ENCODE results near the gene KRT23. TPM values are rescaled to one million over a fixed set of nuclear protein-coding genes. Genes with fewer than 3 reads are reported as not detected.

Gene KRT23
- total RNA-seq, 1 experiment from 2014 or later: not detected

DNA sequence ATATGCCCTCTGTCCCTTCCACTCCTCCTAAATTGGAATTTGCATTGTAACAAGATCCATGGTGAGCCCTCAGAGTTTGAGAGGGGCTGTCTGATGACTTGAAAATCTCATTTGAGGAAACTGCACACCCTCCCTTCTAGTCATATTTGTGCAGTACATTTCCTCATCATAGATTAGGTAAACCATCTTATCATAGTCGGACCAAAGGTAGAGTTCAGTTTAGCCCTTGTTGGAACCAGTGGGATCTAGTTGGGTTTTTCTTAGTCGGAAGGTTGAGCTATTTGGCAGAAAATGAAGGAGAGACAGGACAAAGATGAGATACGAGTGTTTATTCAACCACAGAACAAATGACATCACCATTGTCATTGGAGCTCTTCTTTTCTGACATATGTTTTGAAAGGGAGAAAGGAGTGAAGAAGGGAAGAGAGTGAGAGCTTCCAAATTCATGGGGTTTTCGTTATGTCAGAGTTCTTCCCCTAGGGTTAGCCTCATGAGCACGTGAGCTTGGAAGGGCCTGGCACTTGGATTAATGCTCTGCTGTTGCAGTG lies 36.6 kb downstream of the KRT23 start:
- Mint-ChIP-seq H3K27ac (ENCODE audit: low read depth, unreplicated experiment) (peak overlapping the region; percentile 89), H3K4me3 (ENCODE audit: unreplicated experiment) (no peak overlapping the region), H3K27me3 (ENCODE audit: insufficient read depth, unreplicated experiment) (no peaks in the 10 kb centered on the region), H3K36me3 (ENCODE audit: insufficient read depth, unreplicated experiment) (peaks cover 7% of the 10 kb centered on the region), H3K9me3 (ENCODE audit: unreplicated experiment) (no peaks in the 10 kb centered on the region), H3K4me1 (ENCODE audit: insufficient read depth, unreplicated experiment) (peaks cover 24% of the 10 kb centered on the region)
- TF ChIP-seq, protein P1, sequence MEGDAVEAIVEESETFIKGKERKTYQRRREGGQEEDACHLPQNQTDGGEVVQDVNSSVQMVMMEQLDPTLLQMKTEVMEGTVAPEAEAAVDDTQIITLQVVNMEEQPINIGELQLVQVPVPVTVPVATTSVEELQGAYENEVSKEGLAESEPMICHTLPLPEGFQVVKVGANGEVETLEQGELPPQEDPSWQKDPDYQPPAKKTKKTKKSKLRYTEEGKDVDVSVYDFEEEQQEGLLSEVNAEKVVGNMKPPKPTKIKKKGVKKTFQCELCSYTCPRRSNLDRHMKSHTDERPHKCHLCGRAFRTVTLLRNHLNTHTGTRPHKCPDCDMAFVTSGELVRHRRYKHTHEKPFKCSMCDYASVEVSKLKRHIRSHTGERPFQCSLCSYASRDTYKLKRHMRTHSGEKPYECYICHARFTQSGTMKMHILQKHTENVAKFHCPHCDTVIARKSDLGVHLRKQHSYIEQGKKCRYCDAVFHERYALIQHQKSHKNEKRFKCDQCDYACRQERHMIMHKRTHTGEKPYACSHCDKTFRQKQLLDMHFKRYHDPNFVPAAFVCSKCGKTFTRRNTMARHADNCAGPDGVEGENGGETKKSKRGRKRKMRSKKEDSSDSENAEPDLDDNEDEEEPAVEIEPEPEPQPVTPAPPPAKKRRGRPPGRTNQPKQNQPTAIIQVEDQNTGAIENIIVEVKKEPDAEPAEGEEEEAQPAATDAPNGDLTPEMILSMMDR (IDR thresholded peaks at IDR 0.05; ENCODE audit: unreplicated experiment): no peak
- intact Hi-C loops (cut with micrococcal nuclease): loop anchor here (1.0 to 10.0 kb wide), 2 partner anchors 94 to 276 kb away; no protein-coding TSS in a partner anchor
- POLR2A ChIA-PET: interaction anchor here (0.6 to 1.6 kb wide), 3 partner anchors 34 to 286 kb away, joined by 3 to 5 read pairs (median 4); partner anchors contain the start of gene KRT12
- CTCF ChIA-PET: interaction anchor here (0.7 to 3.3 kb wide), 4 partner anchors 42 to 767 kb away, joined by 3 to 11 read pairs (median 4); no protein-coding TSS in a partner anchor
- BruUV-seq (replicated peaks): no TSS peak
- DNase-seq (ENCODE audit: unreplicated experiment): no peak

DNA sequence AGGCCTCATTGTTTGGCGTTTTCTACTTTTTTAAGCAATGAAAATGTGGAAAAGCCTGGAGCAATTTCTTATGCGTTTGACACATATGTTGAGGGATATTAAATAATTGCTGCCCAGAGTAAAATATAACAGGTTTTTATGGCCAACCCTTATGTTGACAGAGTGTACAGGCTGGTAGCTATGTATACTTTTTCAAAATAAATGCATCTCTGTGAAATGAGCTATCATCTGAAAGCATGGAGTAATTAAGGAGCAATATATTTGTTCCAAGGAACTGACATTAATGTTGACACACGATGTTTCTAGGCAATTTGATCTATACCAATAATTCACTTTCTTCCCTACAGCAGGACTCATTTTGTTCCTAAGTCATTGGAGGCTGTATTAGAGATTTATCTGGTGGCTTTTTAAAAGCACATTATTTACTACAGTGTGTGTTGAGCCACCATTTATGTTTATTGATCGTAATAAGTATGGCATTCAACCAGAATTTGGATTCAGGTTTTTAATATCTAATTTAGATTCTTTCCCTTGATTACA lies 40.5 kb downstream of the KRT23 start:
- no TSS peak for BruUV-seq (replicated peaks)
- POLR2A ChIA-PET: no interaction called here

DNA sequence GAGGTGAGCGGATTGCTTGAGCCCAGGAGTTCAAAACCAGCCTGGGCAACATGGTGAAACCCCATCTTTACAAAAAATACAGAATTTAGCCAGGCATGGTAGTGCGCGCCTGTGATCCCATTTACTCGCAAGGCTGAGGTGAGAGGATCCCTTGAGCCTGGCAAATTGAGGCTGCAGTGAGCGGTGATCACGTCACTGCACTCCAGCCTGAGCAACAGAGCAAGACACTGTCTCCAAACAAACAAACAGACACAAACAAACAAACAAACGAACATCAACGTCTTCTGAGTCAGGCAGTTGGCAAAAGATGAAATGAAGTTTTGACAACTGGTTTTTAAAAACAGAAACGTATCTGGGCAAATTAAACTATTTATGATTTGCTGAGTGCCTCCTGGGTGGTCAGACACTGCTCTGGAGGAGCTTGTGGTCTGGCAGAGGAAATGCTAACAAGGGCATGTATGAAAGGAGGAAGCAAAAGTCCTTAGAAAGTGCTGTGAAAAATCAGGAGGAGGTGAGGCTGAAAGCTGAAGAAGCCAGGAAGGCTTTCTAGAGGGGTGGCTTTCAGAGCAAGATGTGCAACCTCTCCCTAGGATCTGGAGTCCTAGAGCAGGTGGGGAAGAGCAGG lies 42.2 kb downstream of the KRT23 start:
- Mint-ChIP-seq H3K4me3 (ENCODE audit: unreplicated experiment) (no peak overlapping the region), H3K9me3 (ENCODE audit: unreplicated experiment) (no peaks in the 10 kb centered on the region), H3K4me1 (ENCODE audit: insufficient read depth, unreplicated experiment) (no peaks in the 10 kb centered on the region), H3K27me3 (ENCODE audit: insufficient read depth, unreplicated experiment) (peaks cover 8% of the 10 kb centered on the region), H3K27ac (ENCODE audit: low read depth, unreplicated experiment) (peak overlapping the region; percentile 8), H3K36me3 (ENCODE audit: insufficient read depth, unreplicated experiment) (no peaks in the 10 kb centered on the region)
- DNase-seq (ENCODE audit: unreplicated experiment): no peak
- TF ChIP-seq, protein P1 (IDR thresholded peaks at IDR 0.05; ENCODE audit: unreplicated experiment): no peak
- ChIA-PET CTCF (interaction anchor here (0.6 to 1.5 kb wide), 3 partner anchors 15 to 767 kb away, joined by 3 to 6 read pairs (median 3); no protein-coding TSS in a partner anchor), POLR2A (no interaction called here)
- intact Hi-C loops (cut with micrococcal nuclease): no loop called here
- BruUV-seq (replicated peaks): no TSS peak

More for the DNA sequence above, 40.5 kb downstream of the KRT23 start:
- no peak overlapping the region for H3K27ac Mint-ChIP-seq (ENCODE audit: low read depth, unreplicated experiment)
- H3K9me3 Mint-ChIP-seq (ENCODE audit: unreplicated experiment): no peaks in the 10 kb centered on the region
- peaks cover 8% of the 10 kb centered on the region for H3K27me3 Mint-ChIP-seq (ENCODE audit: insufficient read depth, unreplicated experiment)
- CTCF ChIA-PET: interaction anchor here (0.9 kb wide), 1 partner anchor 652 kb away, joined by 5 read pairs; no protein-coding TSS in a partner anchor
- TF ChIP-seq, protein P1 (IDR thresholded peaks at IDR 0.05; ENCODE audit: unreplicated experiment): no peak
- intact Hi-C loops (cut with micrococcal nuclease): no loop called here
- peaks cover 7% of the 10 kb centered on the region for H3K4me1 Mint-ChIP-seq (ENCODE audit: insufficient read depth, unreplicated experiment)
- H3K4me3 Mint-ChIP-seq (ENCODE audit: unreplicated experiment): no peak overlapping the region
- H3K36me3 Mint-ChIP-seq (ENCODE audit: insufficient read depth, unreplicated experiment): no peaks in the 10 kb centered on the region
- no peak for DNase-seq (ENCODE audit: unreplicated experiment)

DNA sequence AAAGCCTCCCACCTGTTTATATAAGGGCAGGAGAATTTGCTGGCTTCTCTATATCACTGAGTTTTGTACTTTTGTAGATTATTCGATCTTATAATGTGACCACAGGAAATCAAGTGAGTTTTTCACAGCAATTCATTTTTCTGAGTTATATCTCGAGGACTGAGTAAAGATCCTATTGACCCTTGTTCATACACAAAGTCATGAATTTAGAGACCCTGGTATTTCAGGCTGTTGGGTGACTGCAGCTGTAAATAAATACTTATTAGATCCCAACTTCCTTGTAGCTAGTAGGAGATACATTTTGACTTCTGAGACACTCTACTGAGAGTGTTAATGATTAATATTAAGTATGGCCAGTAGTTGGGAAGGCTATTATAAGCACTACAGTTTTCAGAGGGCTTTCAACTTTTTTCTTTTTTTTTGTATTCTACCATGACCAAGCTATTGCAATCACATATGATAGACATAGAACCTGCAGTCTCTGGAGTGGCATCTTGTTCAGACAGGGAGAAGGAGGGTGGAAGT lies 49.2 kb downstream of the KRT23 start:
- peaks cover 23% of the 10 kb centered on the region for H3K27me3 Mint-ChIP-seq (ENCODE audit: insufficient read depth, unreplicated experiment)
- CTCF ChIA-PET: interaction anchor here (0.7 to 0.8 kb wide), 2 partner anchors 30 to 802 kb away, joined by 3 to 6 read pairs; no protein-coding TSS in a partner anchor

More for the DNA sequence above, 49.2 kb downstream of the KRT23 start:
- Mint-ChIP-seq H3K36me3 (ENCODE audit: insufficient read depth, unreplicated experiment) (no peaks in the 10 kb centered on the region), H3K27ac (ENCODE audit: low read depth, unreplicated experiment) (no peak overlapping the region), H3K4me1 (ENCODE audit: insufficient read depth, unreplicated experiment) (no peaks in the 10 kb centered on the region), H3K4me3 (ENCODE audit: unreplicated experiment) (no peak overlapping the region), H3K9me3 (ENCODE audit: unreplicated experiment) (no peaks in the 10 kb centered on the region)
- TF ChIP-seq, protein P1 (IDR thresholded peaks at IDR 0.05; ENCODE audit: unreplicated experiment): no peak
- POLR2A ChIA-PET: interaction anchor here (1.0 to 2.0 kb wide), 2 partner anchors 10 to 27 kb away, joined by 3 to 4 read pairs; no protein-coding TSS in a partner anchor
- intact Hi-C loops (cut with micrococcal nuclease): no loop called here
- BruUV-seq (replicated peaks): no TSS peak
- no peak for DNase-seq (ENCODE audit: unreplicated experiment)

Measured in MCF 10A (cell line).